Glutamatergic neuron (in vitro differentiated cells): ENCODE data around the gene MMP14. TPM values are rescaled to one million over a fixed set of nuclear protein-coding genes. Genes with fewer than 3 reads are reported as not detected.

ENCODE experiments used
- DNase-seq: peaks from one replicate; pipeline ENCODE4 v3.0.0; 2022
- H3K27ac Mint-ChIP-seq: one replicate; pipeline ENCODE4 v1.8.0; 2020; ENCODE audit warnings: mild to moderate bottlenecking, mixed read lengths, inconsistent platforms; ENCODE audit not compliant: unreplicated experiment
- H3K27me3 Mint-ChIP-seq: one replicate; pipeline ENCODE4 v1.8.0; 2020; ENCODE audit warnings: mild to moderate bottlenecking, moderate library complexity, mixed read lengths, inconsistent platforms; ENCODE audit not compliant: unreplicated experiment
- H3K36me3 Mint-ChIP-seq: one replicate; pipeline ENCODE4 v1.8.0; 2020; ENCODE audit warnings: mild to moderate bottlenecking, mixed read lengths, inconsistent platforms; ENCODE audit not compliant: unreplicated experiment
- H3K4me1 Mint-ChIP-seq: one replicate; pipeline ENCODE4 v1.8.0; 2020; ENCODE audit warnings: mild to moderate bottlenecking, low read depth, mixed read lengths, inconsistent platforms; ENCODE audit not compliant: unreplicated experiment
- H3K4me3 Mint-ChIP-seq: one replicate; pipeline ENCODE4 v1.8.0; 2020; ENCODE audit warnings: mild to moderate bottlenecking, mixed read lengths, inconsistent platforms; ENCODE audit not compliant: unreplicated experiment
- H3K9me3 Mint-ChIP-seq: one replicate; pipeline ENCODE4 v1.8.0; 2020; ENCODE audit warnings: mild to moderate bottlenecking, moderate library complexity, mixed read lengths, inconsistent platforms; ENCODE audit not compliant: unreplicated experiment
- CTCF ChIP-seq: fragments of 200-600 bp; sonication (generic); IDR thresholded peaks from one replicate; pipeline ENCODE4 v1.5.0; 2021; ENCODE audit not compliant: partially characterized antibody, unreplicated experiment
- total RNA-seq: library from RNA; stranded (reverse); fragmentation: NEBNext Ultra II Directional; extraction: Animal tissue kit (Norgen Biotek cat#: 25700); gene quantifications from one replicate; pipeline ENCODE4 v1.2.1, GENCODE V29; 2021; ENCODE audit not compliant: unreplicated experiment

The MMP14 gene
- total RNA-seq, 1 donor from 2014 or later: 162 TPM

GRCh38 chr14:22896760-22897159 is 60.4 kb downstream of the MMP14 start:
- TF ChIP-seq CTCF: no peak
- Mint-ChIP-seq H3K4me3 (peak overlapping the region; percentile 5), H3K4me1 (peaks cover 27% of the 10 kb centered on the region), H3K36me3 (no peaks in the 10 kb centered on the region), H3K27ac (no peak overlapping the region), H3K9me3 (peaks cover 6% of the 10 kb centered on the region), H3K27me3 (peaks cover 1% of the 10 kb centered on the region)
- no peak for DNase-seq

GRCh38 chr14:22897357-22897756 is 61.0 kb downstream of the MMP14 start:
- no peak for TF ChIP-seq CTCF
- Mint-ChIP-seq H3K27me3 (peaks cover 1% of the 10 kb centered on the region), H3K4me3 (no peak overlapping the region), H3K4me1 (peaks cover 25% of the 10 kb centered on the region), H3K9me3 (peaks cover 4% of the 10 kb centered on the region), H3K27ac (no peak overlapping the region), H3K36me3 (no peaks in the 10 kb centered on the region)
- no peak for DNase-seq

Other genes starting within 250 kb of the MMP14 start
- gene DAD1, start 247.4 kb upstream of the MMP14 start, total RNA-seq: 122 TPM
- 8.1 TPM for gene ABHD4, start 238.3 kb upstream of the MMP14 start, total RNA-seq
- gene OR6J1, start 192.2 kb upstream of the MMP14 start, total RNA-seq: not detected
- 80.3 TPM for gene OXA1L, start 69.9 kb upstream of the MMP14 start, total RNA-seq
- 1.7 TPM for gene SLC7A7, start 21.1 kb upstream of the MMP14 start, total RNA-seq
- 67.9 TPM for gene MRPL52, start 6.7 kb upstream of the MMP14 start, total RNA-seq
- 15.1 TPM for gene LRP10, start 35.2 kb downstream of the MMP14 start, total RNA-seq
- 73.2 TPM for gene REM2, start 46.6 kb downstream of the MMP14 start, total RNA-seq
- gene RBM23, start 82.6 kb downstream of the MMP14 start, total RNA-seq: 70.9 TPM
- gene PRMT5, start 92.8 kb downstream of the MMP14 start, total RNA-seq: 54.6 TPM
- 9.7 TPM for gene HAUS4, start 120.5 kb downstream of the MMP14 start, total RNA-seq
- 0.34 TPM for gene AJUBA, start 146.0 kb downstream of the MMP14 start, total RNA-seq
- gene C14orf93, start 173.6 kb downstream of the MMP14 start, total RNA-seq: 12.1 TPM
- gene PSMB5, start 198.3 kb downstream of the MMP14 start, total RNA-seq: 289 TPM
- not detected for gene PSMB11, start 205.6 kb downstream of the MMP14 start, total RNA-seq
- gene CDH24, start 220.9 kb downstream of the MMP14 start, total RNA-seq: 164 TPM